IMR-90 (cell line): ENCODE measurements around the gene EFNB2. TPM values are rescaled to one million over a fixed set of nuclear protein-coding genes. Genes with fewer than 3 reads are reported as not detected.

Experiments used
- ATAC-seq: fragments of 200-7000 bp; cut with Tn5 transposase; 2 replicates; pipeline ENCODE4 v1.9.1; 2020; ENCODE audit warnings: low read depth, mild to moderate bottlenecking, moderate library complexity
- BruUV-seq: library from RNA; stranded (reverse); fragments of 400-500 nt; replicated peaks from 2 replicates; lab custom pipeline; 2021; lab: Mats Ljungman, UMichigan
- CTCF ChIA-PET: fragments of 300-600 bp; formaldehyde crosslinking; extraction: SDS; loops from one replicate; lab custom pipeline; 2021; ENCODE audit warnings: antibody characterized with exemption; lab: Yijun Ruan, JAX
- POLR2A ChIA-PET: fragments of 300-600 bp; sonication (Branson Sonifier 250); formaldehyde crosslinking; loops from one replicate; lab custom pipeline; 2022; ENCODE audit warnings: antibody characterized with exemption; ENCODE audit not compliant: unreplicated experiment; lab: Charles Lee
- DNase-seq: peaks from one replicate; pipeline ENCODE4 v3.0.0; 2013
- H2AFZ ChIP-seq: replicated peaks from 2 replicates; pipeline ENCODE3; 2013; ENCODE audit warnings: low read length, mild to moderate bottlenecking; ENCODE audit not compliant: poor library complexity
- H2AK5ac ChIP-seq: 2 replicates; pipeline ENCODE4 v1.6.1; 2013; ENCODE audit warnings: low read depth, low read length, inconsistent platforms
- H2AK9ac ChIP-seq: replicated peaks from 2 replicates; pipeline ENCODE3; 2013; ENCODE audit warnings: mild to moderate bottlenecking, low read depth, low read length, moderate library complexity; ENCODE audit not compliant: poor library complexity
- H2BK120ac ChIP-seq: 2 replicates; pipeline ENCODE4 v1.6.1; 2013; ENCODE audit warnings: low read depth, low read length, inconsistent platforms
- H2BK15ac ChIP-seq: 3 replicates; pipeline ENCODE4 v1.6.1; 2013; ENCODE audit warnings: low read depth, low read length, inconsistent platforms
- H2BK20ac ChIP-seq: 2 replicates; pipeline ENCODE4 v1.6.1; 2013; ENCODE audit warnings: low read depth, mild to moderate bottlenecking, inconsistent platforms, low read length, moderate library complexity
- H2BK5ac ChIP-seq: 2 replicates; pipeline ENCODE4 v1.6.1; 2013; ENCODE audit warnings: mild to moderate bottlenecking, low read depth, low read length, inconsistent platforms; ENCODE audit not compliant: poor library complexity, severe bottlenecking
- H3K14ac ChIP-seq: replicated peaks from 2 replicates; pipeline ENCODE4 v1.6.1; 2013; ENCODE audit warnings: low read depth, low read length, inconsistent platforms
- H3K18ac ChIP-seq: 2 replicates; pipeline ENCODE4 v1.6.1; 2013; ENCODE audit warnings: low read depth, low read length, control low read depth
- H3K23ac ChIP-seq: 2 replicates; pipeline ENCODE4 v1.6.1; 2013; ENCODE audit warnings: low read depth, low read length, inconsistent platforms
- H3K27ac ChIP-seq: 2 replicates; pipeline ENCODE4 v1.5.1; 2013; ENCODE audit warnings: mild to moderate bottlenecking, control low read depth, low read length; ENCODE audit not compliant: insufficient read depth
- H3K27me3 ChIP-seq: 2 replicates; pipeline ENCODE4 v1.6.1; 2013; ENCODE audit warnings: low read length; ENCODE audit not compliant: control insufficient read depth, insufficient read depth
- H3K36me3 ChIP-seq: 2 replicates; pipeline ENCODE4 v1.6.1; 2013; ENCODE audit warnings: low read length, mixed read lengths; ENCODE audit not compliant: control insufficient read depth, insufficient read depth
- H3K4ac ChIP-seq: 2 replicates; pipeline ENCODE4 v1.6.1; 2013; ENCODE audit warnings: low read depth, low read length, inconsistent platforms
- H3K4me1 ChIP-seq: 2 replicates; pipeline ENCODE4 v1.6.1; 2013; ENCODE audit warnings: low read length, mixed read lengths; ENCODE audit not compliant: control insufficient read depth, insufficient read depth
- H3K4me2 ChIP-seq: 2 replicates; pipeline ENCODE4 v1.6.1; 2013; ENCODE audit warnings: low read depth, mild to moderate bottlenecking, control low read depth, low read length, moderate library complexity
- H3K4me3 ChIP-seq: 2 replicates; pipeline ENCODE4 v1.5.1; 2013; ENCODE audit warnings: low read depth, mild to moderate bottlenecking, control low read depth, low read length, moderate library complexity; ENCODE audit not compliant: insufficient read depth
- H3K56ac ChIP-seq: 2 replicates; pipeline ENCODE4 v1.6.1; 2013; ENCODE audit warnings: low read length, inconsistent platforms; ENCODE audit not compliant: insufficient read depth; ENCODE audit errors: extremely low read depth
- H3K79me1 ChIP-seq, 2 experiments: 2 replicates each; pipeline ENCODE4 v1.6.1; 2013; ENCODE audit warnings: low read length in 2 of 2, inconsistent platforms in 1 of 2, low read depth in 1 of 2
- H3K9ac ChIP-seq: 2 replicates; pipeline ENCODE4 v1.6.1; 2013; ENCODE audit warnings: low read depth, low read length, control low read depth
- H3K9me1 ChIP-seq: 2 replicates; pipeline ENCODE4 v1.6.1; 2013; ENCODE audit warnings: low read length, inconsistent platforms; ENCODE audit not compliant: insufficient read depth
- H3K9me3 ChIP-seq: 2 replicates; pipeline ENCODE4 v1.6.1; 2013; ENCODE audit warnings: low read length; ENCODE audit not compliant: control insufficient read depth, insufficient read depth
- H4K20me1 ChIP-seq: 2 replicates; pipeline ENCODE4 v1.6.1; 2013; ENCODE audit warnings: low read length, inconsistent platforms; ENCODE audit not compliant: insufficient read depth
- H4K5ac ChIP-seq: 2 replicates; pipeline ENCODE4 v1.6.1; 2013; ENCODE audit warnings: mild to moderate bottlenecking, low read depth, low read length, control low read depth
- H4K8ac ChIP-seq, 2 experiments: 2 replicates each; pipeline ENCODE4 v1.6.1; 2013; ENCODE audit warnings: low read depth in 2 of 2, low read length in 2 of 2, control low read depth in 1 of 2, inconsistent platforms in 1 of 2
- H4K91ac ChIP-seq: 2 replicates; pipeline ENCODE4 v1.6.1; 2013; ENCODE audit warnings: low read depth, low read length, inconsistent platforms; ENCODE audit not compliant: insufficient read depth
- CHD1 ChIP-seq: IDR thresholded peaks from 2 replicates; pipeline ENCODE4 v1.6.1; 2012; ENCODE audit warnings: low read depth, low read length, improper control_type of control experiment
- CTCF ChIP-seq: conservative IDR thresholded peaks from 2 replicates; pipeline ENCODE4 v1.5.1; 2012; ENCODE audit warnings: mild to moderate bottlenecking, low read depth, low read length, improper control_type of control experiment
- FOS ChIP-seq: fragments of 150-350 bp; IDR thresholded peaks from 2 replicates; pipeline ENCODE4 v1.6.1; 2016; ENCODE audit warnings: low read depth, low read length
- MAFK ChIP-seq: IDR thresholded peaks from 2 replicates; pipeline ENCODE4 v1.6.1; 2012; ENCODE audit warnings: low read depth, low read length, improper control_type of control experiment
- MAZ ChIP-seq: IDR thresholded peaks from 2 replicates; pipeline ENCODE4 v1.6.1; 2012; ENCODE audit warnings: low read depth, mild to moderate bottlenecking, low read length, improper control_type of control experiment, moderate library complexity, borderline replicate concordance
- MXI1 ChIP-seq: IDR thresholded peaks from 2 replicates; pipeline ENCODE4 v1.6.1; 2012; ENCODE audit warnings: low read depth, mild to moderate bottlenecking, low read length, moderate library complexity, borderline replicate concordance
- NFE2L2 ChIP-seq: fragments of 150-350 bp; IDR thresholded peaks from 2 replicates; pipeline ENCODE4 v1.6.1; 2016; ENCODE audit warnings: low read depth, mild to moderate bottlenecking, low read length
- POLR2A ChIP-seq: IDR thresholded peaks from 2 replicates; pipeline ENCODE4 v1.6.1; 2012; ENCODE audit warnings: mild to moderate bottlenecking, low read depth, low read length
- RAD21 ChIP-seq: IDR thresholded peaks from 2 replicates; pipeline ENCODE4 v1.6.1; 2012; ENCODE audit warnings: low read length, improper control_type of control experiment
- RCOR1 ChIP-seq: IDR thresholded peaks from 2 replicates; pipeline ENCODE4 v1.6.1; 2012; ENCODE audit warnings: mild to moderate bottlenecking, low read length, improper control_type of control experiment; ENCODE audit not compliant: insufficient replicate concordance
- RFX5 ChIP-seq: IDR thresholded peaks from 2 replicates; pipeline ENCODE4 v1.8.0; 2012; ENCODE audit warnings: low read depth, mild to moderate bottlenecking, low read length, moderate library complexity
- SMC3 ChIP-seq: fragments of 150-350 bp; IDR thresholded peaks from 2 replicates; pipeline ENCODE4 v1.6.1; 2016; ENCODE audit warnings: low read depth, mild to moderate bottlenecking, antibody characterized with exemption, low read length, moderate library complexity
- USF2 ChIP-seq: fragments of 150-350 bp; IDR thresholded peaks from 2 replicates; pipeline ENCODE4 v1.6.1; 2017; ENCODE audit warnings: mild to moderate bottlenecking, antibody characterized with exemption, low read length, low read depth
- WGBS, 2 experiments: methylation state at CpG; one replicate each; pipeline versions ENCODE4 v1.1.5 to v1.1.7; 2013; ENCODE audit warnings: missing lambda C conversion rate in 2 of 2; ENCODE audit not compliant: insufficient read length in 1 of 2; ENCODE audit errors: extremely low coverage in 2 of 2; 5-methylcytosine and 5-hydroxymethylcytosine counted together
- dilution Hi-C: fragments of 300-500 bp; cut with HindIII; formaldehyde crosslinking; loops from one replicate; pipeline ENCODE4 v1.14.3; 2018; ENCODE audit warnings: low sequenced_read_pairs; ENCODE audit not compliant: unreplicated experiment
- in situ Hi-C: fragments of 300-500 bp; cut with MboI; formaldehyde crosslinking; loops from 3 replicates; pipeline ENCODE4 v1.14.3; 2019; ENCODE audit warnings: low sequenced_read_pairs, inconsistent platforms, mixed read lengths
- intact Hi-C: fragments of 100-400 bp; cut with micrococcal nuclease; formaldehyde crosslinking; loops from 2 replicates; pipeline ENCODE4 v1.10.0; 2022
- polyA plus RNA-seq, 3 experiments: library from polyadenylated mRNA; depleted of rRNA; stranded (reverse); fragments of >200 nt; gene quantifications; 2 replicates each; pipeline ENCODE4 v1.2.3, GENCODE V29; 2012; ENCODE audit warnings: low replicate concordance in 1 of 3
- total RNA-seq: library from RNA; depleted of rRNA; stranded (reverse); fragments of >200 nt; gene quantifications from 2 replicates; pipeline ENCODE4 v1.2.3, GENCODE V29; 2012

The EFNB2 gene
- total and polyA plus RNA-seq, 2 of the 4 experiments (the other 2 are of a cell fraction), result 5.4 to 6.0 TPM

DNA sequence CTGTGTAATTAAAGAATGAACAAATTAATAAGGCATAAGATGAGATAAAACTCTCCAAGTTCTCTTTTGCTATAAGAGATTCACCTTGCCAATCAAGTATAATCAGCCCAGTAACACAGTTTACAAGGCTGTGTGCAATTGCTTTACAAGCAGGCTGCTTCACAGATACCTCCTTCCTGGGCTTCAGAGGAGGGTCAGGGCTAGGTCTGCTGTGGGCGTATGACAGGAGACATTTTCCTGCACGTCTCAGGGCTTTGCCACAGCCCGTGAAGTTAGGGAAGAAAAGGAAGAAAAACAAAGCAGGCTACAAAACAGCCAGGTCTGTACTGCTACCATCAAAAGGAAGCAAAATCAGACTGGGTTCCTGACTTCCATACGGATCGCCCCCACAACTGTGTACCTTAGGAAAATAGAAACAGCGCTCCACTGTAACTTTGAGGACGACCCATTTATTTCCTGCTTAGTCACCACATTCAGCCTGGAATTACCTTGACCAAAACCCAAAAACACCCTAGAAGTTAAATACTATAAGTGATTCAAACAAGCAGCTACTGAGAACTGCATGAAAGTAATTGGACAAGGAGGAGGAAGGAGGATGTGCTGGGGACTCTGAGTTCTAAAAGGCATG lies 12.4 kb downstream of the EFNB2 start (continued):
- TF ChIP-seq CHD1, result no peak

GRCh38 chr13:106522112-106522705 lies 13.3 kb downstream of the EFNB2 start:
- H3K27me3 ChIP-seq, result no peaks in the 10 kb centered on the region
- H3K4me3 ChIP-seq, result no peak overlapping the region
- TF ChIP-seq MAFK (no peak), MXI1 (no peak), POLR2A (no peak), FOS (no peak), SMC3 (no peak), NFE2L2 (no peak), RAD21 (no peak), USF2 (no peak), CTCF (no peak), RFX5 (no peak), RCOR1 (no peak), MAZ (no peak)
- BruUV-seq, result no TSS peak
- intact Hi-C loops (no loop called here), in situ Hi-C loops (loop anchor here (25.0 kb wide), 1 partner anchor 435 kb away; no protein-coding TSS in a partner anchor), dilution Hi-C loops (no loop called here)
- H4K8ac ChIP-seq, result no peak overlapping the region
- H3K9ac ChIP-seq, result no peak overlapping the region
- peaks cover 21 to 51% of the 10 kb centered on the region in 2 experiments; a peak in 3 of 4 replicates for H3K79me1 ChIP-seq
- H2BK15ac ChIP-seq, result no peak overlapping the region
- peaks cover 6% of the 10 kb centered on the region for H3K4me1 ChIP-seq
- no peak overlapping the region for H3K14ac ChIP-seq
- no peak overlapping the region for H2AK9ac ChIP-seq
- no peak overlapping the region for H3K23ac ChIP-seq
- no peak overlapping the region for H2AFZ ChIP-seq
- no peak overlapping the region for H3K27ac ChIP-seq
- no peak overlapping the region for H2BK120ac ChIP-seq
- DNase-seq, result no peak
- H2AK5ac ChIP-seq, result no peak overlapping the region
- H3K56ac ChIP-seq, result no peak overlapping the region
- H2BK20ac ChIP-seq, result no peak overlapping the region
- peaks cover 3% of the 10 kb centered on the region; the same call in 1 of the 2 replicates for H3K9me1 ChIP-seq
- ChIA-PET POLR2A (no interaction called here), CTCF (interaction anchor here (0.6 kb wide), 1 partner anchor 758 kb away, joined by 3 read pairs; no protein-coding TSS in a partner anchor)
- no peak overlapping the region for H2BK5ac ChIP-seq
- ATAC-seq, result no peak
- no peaks in the 10 kb centered on the region for H3K36me3 ChIP-seq
- no peak overlapping the region for H3K18ac ChIP-seq
- no peak overlapping the region for H4K5ac ChIP-seq
- no peak overlapping the region for H3K4me2 ChIP-seq
- 80% methylated on average over 1 of the region's 5 CpGs; no CpG with 5 or more reads in 1 of the 2 experiments for WGBS, 2 experiments
- H3K9me3 ChIP-seq, result no peaks in the 10 kb centered on the region
- H3K4ac ChIP-seq, result no peak overlapping the region
- H4K91ac ChIP-seq, result no peak overlapping the region
- no peaks in the 10 kb centered on the region for H4K20me1 ChIP-seq
